Pancreas (tissue), 10 donors: Measurements from ENCODE around the gene ACSL1. TPM values are rescaled to one million over a fixed set of nuclear protein-coding genes. Genes with fewer than 3 reads are reported as not detected.

Source experiments
- ATAC-seq, 4 donors: fragments of 200-7000 bp; cut with Tn5 transposase; one replicate each; pipeline versions ENCODE4 v1.8.0 to v1.9.1; 2020; ENCODE audit warnings: mild to moderate bottlenecking in 4 of 4, moderate library complexity in 4 of 4
- DNase-seq, 6 donors: peaks; one replicate each; pipeline ENCODE4 v3.0.0-alpha.2; 2020
- FAIRE-seq: peaks from 2 replicates; lab custom pipeline; 2012; peaks lifted over from hg19 to GRCh38; lab: Jason Lieb, UNC
- H3K27ac ChIP-seq, 4 donors: fragments of 200-600 bp; sonication (generic); 1 replicate in 3 of 4; 2 replicates in 1 of 4; pipeline versions ENCODE4 v1.5.0 to v1.8.0; 2020
- H3K27me3 ChIP-seq, 4 donors: fragments of 200-600 bp; one replicate each; pipeline ENCODE4 v1.8.0; 2021
- H3K36me3 ChIP-seq, 3 donors: fragments of 200-600 bp; sonication (generic) in 1 of 3; one replicate each; pipeline versions ENCODE4 v1.5.0 to v1.8.0; 2020 to 2021
- H3K4me1 ChIP-seq, 3 donors: fragments of 200-600 bp; one replicate each; pipeline ENCODE4 v1.8.0; 2021
- H3K4me3 ChIP-seq, 4 donors: fragments of 200-600 bp; sonication (generic) in 2 of 4; one replicate each; pipeline versions ENCODE4 v1.5.0 to v1.8.0; 2020 to 2021
- H3K9me3 ChIP-seq, 4 donors: fragments of 200-600 bp; one replicate each; pipeline ENCODE4 v1.8.0; 2021
- CTCF ChIP-seq, 4 donors: fragments of 200-600 bp; sonication (generic) in 3 of 4; IDR thresholded peaks; one replicate each; pipeline versions ENCODE4 v1.5.0 to v1.8.0; 2021; ENCODE audit warnings: antibody characterized with exemption in 4 of 4
- WGBS, 2 donors: extraction: QIAGEN DNeasy Blood & Tissue Kit; methylation state at CpG; one replicate each; pipeline ENCODE4 v1.1.7; 2013; 5-methylcytosine and 5-hydroxymethylcytosine counted together
- intact Hi-C, 3 donors: fragments of 100-400 bp; cut with DNase I; formaldehyde crosslinking; loops; one replicate each; pipeline versions ENCODE4 v1.11.1 to v1.14.2; 2022
- polyA plus RNA-seq, 2 donors: library from polyadenylated mRNA; stranded (reverse); fragments of 200-250 nt; gene quantifications; one replicate each; pipeline ENCODE4 v1.2.3, GENCODE V29; 2013
- total RNA-seq, 6 donors: library from RNA; stranded (reverse); fragmentation: NEBNext Ultra II Directional in 4 of 6; extraction: Animal tissue kit (Norgen Biotek cat#: 25700) in 4 of 6; gene quantifications; one replicate each; pipeline versions ENCODE4 v1.2.1 to v1.2.4, GENCODE V29; 2021 to 2023
- donor health status: healthy with polysubstance abuse.
- donor health status: DM: no; HTN: no; CAD: no; lungs with moderate emphysema.
- donor health status: DM: no; HTN: no; CAD: no.
- donor health status: control.
- donor health status: control.
- donor health status: Bipolar disorder and iron deficiency.
- donor health status: DM: yes; HTN: yes; CAD: no.
- donor health status: DM: no; HTN: no; CAD: no.
- donor health status: DM: no; HTN: no; CAD: no.
- donor health status: DM: yes; HTN: yes; CAD: no.

Gene ACSL1
- total and polyA plus RNA-seq, 8 donors = 16.0 to 39.4 (median 20.9) TPM

DNA sequence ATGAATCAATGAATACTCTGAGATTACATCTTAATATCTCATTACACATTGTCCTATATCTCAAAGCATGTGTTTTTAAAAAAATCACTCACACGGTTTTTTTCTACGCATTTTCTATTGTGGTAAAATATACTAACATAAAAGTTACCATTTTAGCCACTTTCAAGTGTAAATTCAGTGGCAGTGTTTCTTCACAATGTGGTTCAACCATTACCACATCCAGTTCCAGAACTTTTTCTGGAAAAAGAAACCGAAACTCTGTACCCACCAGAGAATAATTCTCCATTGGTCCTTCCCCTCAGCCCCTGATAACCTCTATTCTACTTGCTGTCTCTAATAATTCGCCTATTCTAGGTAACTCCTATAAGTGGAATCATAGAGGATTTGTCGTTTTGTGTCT, 35.3 kb upstream of the ACSL1 start:
- H3K4me1 ChIP-seq = no peaks in the 10 kb centered on the region
- FAIRE-seq (no peak), ATAC-seq (peak in 2 of 4 donors; percentile 25 to 29), DNase-seq (no peak)
- intact Hi-C loops = no loop called here
- H3K27me3 ChIP-seq = no peaks in the 10 kb centered on the region
- H3K4me3 ChIP-seq = no peak overlapping the region
- no peaks in the 10 kb centered on the region for H3K9me3 ChIP-seq
- WGBS, 2 donors = 71 to 83% methylated on average over 5 of the region's 5 CpGs
- no peak overlapping the region for H3K27ac ChIP-seq
- no peak for TF ChIP-seq CTCF (IDR thresholded peaks at IDR 0.05)
- no peaks in the 10 kb centered on the region for H3K36me3 ChIP-seq

- Histone ChIP-seq H3K4me3 (no peak overlapping the region), H3K27me3 (no peaks in the 10 kb centered on the region), H3K9me3 (no peaks in the 10 kb centered on the region), H3K36me3 (no peaks in the 10 kb centered on the region), H3K27ac (no peak overlapping the region), H3K4me1 (no peaks in the 10 kb centered on the region)
- peak in 1 of 4 donors; percentile 32 for ATAC-seq
- no peak for FAIRE-seq
- WGBS, 2 donors = 80 to 82% methylated on average over 15 of the region's 15 CpGs
- intact Hi-C loops = no loop called here
- no peak for DNase-seq
- TF ChIP-seq CTCF (IDR thresholded peaks at IDR 0.05) = no peak
Measured at GRCh38 chr4:184860018-184860779, 34.4 kb upstream of the ACSL1 start.

DNA sequence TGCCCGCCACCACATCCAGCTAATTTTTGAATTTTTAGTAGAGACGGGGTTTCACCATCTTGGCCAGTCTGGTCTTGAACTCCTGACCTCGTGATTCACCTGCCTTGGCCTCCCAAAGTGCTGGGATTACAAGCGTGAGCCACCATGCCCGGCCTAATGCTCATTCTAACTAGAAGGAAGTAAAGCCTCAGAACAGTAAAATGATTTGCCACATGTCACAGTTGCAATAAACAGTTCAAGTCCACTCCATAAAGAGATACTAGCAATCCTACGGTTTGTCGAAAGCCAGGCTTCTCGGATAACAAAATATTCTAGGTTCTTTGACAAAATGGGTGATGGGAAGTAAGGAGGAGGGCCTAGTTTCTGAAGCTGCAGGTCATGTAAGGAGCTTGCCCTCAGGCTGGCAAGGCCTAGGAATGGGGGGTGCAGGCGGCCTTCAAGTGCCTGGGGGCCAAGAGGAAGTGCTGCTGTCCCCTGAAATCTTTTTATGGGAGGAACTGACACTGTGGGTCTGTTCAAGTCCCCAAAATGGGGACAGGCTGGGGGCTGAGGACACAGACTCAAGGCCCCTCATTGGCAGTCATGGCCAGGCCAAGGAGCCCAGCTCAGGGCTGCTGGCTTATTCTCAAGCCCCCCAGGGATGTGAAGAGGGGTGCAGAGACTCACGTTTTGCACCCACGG, 31.8 kb upstream of the ACSL1 start:
- no peaks in the 10 kb centered on the region for H3K36me3 ChIP-seq
- H3K4me1 ChIP-seq = no peaks in the 10 kb centered on the region
- no peaks in the 10 kb centered on the region for H3K27me3 ChIP-seq
- TF ChIP-seq CTCF (IDR thresholded peaks at IDR 0.05) = no peak
- H3K9me3 ChIP-seq = no peaks in the 10 kb centered on the region
- no peak overlapping the region for H3K27ac ChIP-seq
- intact Hi-C loops = no loop called here
- WGBS, 2 donors = 74 to 79% methylated on average over 11 of the region's 11 CpGs
- no peak overlapping the region for H3K4me3 ChIP-seq
- FAIRE-seq = no peak
- no peak for ATAC-seq
- no peak for DNase-seq

DNA sequence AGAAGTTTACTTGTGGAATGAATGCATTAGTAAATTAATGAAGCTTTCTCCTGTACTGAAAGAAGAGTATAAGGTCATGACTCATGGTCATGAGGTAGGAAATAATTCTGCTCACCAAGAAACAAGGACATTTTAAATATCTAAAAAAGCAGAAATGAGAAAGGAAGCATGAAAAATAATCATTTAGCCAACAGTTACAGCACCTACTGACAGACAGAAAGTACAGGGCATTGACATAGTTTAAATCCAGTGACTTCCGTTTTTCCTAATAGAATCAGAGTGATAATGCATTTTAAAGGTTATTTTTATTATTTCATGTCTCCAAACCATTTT, 30.5 kb upstream of the ACSL1 start:
- Histone ChIP-seq H3K9me3 (no peaks in the 10 kb centered on the region), H3K36me3 (no peaks in the 10 kb centered on the region), H3K4me1 (no peaks in the 10 kb centered on the region), H3K4me3 (no peak overlapping the region), H3K27ac (no peak overlapping the region), H3K27me3 (no peaks in the 10 kb centered on the region)
- no peak for DNase-seq
- intact Hi-C loops = no loop called here
- ATAC-seq = peak in 2 of 4 donors; percentile 22 to 56
- WGBS, 2 donors = 55 to 57% methylated on average over 1 of the region's 1 CpG
- FAIRE-seq = no peak
- no peak for TF ChIP-seq CTCF (IDR thresholded peaks at IDR 0.05)

DNA sequence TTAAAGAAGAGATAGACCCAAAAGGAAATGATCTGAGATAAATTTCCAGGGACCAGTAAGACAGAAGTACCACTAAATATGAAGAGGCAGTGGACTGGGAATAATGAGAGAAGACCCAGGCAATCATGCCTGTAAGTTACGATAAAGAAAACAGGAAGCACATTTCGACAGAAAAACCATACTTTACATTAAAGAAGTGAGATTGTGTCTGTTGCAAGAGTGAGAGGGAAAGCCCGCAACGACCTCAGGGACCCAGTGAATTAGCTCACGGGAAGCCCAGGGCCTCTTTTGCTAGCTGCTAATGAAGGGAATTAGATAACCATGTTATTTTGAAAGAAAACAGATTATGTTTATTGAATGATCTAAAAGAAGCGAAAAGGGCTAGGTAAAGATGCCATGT, 28.9 kb upstream of the ACSL1 start:
- WGBS, 2 donors = 73 to 83% methylated on average over 6 of the region's 6 CpGs

More for the DNA sequence above, 28.9 kb upstream of the ACSL1 start:
- H3K27ac ChIP-seq = peak overlapping the region in 1 of 4 donors; percentile 2
- no peak overlapping the region for H3K4me3 ChIP-seq
- DNase-seq (no peak), FAIRE-seq (no peak), ATAC-seq (peak in 1 of 4 donors; percentile 50)
- no peaks in the 10 kb centered on the region for H3K9me3 ChIP-seq
- intact Hi-C loops = no loop called here
- no peak for TF ChIP-seq CTCF (IDR thresholded peaks at IDR 0.05)
- no peaks in the 10 kb centered on the region for H3K27me3 ChIP-seq
- H3K4me1 ChIP-seq = no peaks in the 10 kb centered on the region
- no peaks in the 10 kb centered on the region for H3K36me3 ChIP-seq
